ENCODE results near the gene MOSMO.

MOSMO gene

GRCh38 chr16:21991621-21992020 lies 16.3 kb upstream of the MOSMO start:
- TF ChIP-seq, protein P1, sequence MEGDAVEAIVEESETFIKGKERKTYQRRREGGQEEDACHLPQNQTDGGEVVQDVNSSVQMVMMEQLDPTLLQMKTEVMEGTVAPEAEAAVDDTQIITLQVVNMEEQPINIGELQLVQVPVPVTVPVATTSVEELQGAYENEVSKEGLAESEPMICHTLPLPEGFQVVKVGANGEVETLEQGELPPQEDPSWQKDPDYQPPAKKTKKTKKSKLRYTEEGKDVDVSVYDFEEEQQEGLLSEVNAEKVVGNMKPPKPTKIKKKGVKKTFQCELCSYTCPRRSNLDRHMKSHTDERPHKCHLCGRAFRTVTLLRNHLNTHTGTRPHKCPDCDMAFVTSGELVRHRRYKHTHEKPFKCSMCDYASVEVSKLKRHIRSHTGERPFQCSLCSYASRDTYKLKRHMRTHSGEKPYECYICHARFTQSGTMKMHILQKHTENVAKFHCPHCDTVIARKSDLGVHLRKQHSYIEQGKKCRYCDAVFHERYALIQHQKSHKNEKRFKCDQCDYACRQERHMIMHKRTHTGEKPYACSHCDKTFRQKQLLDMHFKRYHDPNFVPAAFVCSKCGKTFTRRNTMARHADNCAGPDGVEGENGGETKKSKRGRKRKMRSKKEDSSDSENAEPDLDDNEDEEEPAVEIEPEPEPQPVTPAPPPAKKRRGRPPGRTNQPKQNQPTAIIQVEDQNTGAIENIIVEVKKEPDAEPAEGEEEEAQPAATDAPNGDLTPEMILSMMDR (IDR thresholded peaks at IDR 0.05), result no peak

DNA sequence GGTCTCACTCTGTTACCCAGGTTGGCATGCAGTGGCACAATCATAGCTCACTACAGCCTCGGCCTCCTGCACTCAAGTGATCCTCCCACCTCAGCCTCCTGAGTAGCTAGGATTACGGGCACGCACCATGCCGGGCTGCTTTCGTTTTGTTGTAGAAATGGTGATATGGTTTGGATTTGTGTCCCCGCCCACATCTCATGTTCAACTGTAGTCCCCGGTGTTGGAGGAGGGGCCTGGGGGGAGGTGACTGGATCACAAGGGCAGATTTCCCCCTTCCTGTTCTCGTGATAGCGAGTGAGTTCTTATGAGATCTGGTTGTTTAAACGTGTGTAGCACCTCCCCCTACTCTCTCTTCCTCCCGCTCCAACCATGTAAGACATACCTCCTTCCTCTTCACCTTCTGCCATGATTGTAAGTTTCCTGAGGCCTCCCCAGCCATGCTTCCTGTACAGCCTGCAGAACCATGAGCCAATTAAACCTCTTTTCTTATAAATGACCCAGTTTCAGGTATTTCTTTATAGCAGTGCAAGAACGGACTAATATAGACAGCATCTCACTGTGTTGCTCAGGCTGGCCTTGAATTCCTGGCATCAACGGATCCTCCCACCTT lies 12.9 kb upstream of the MOSMO start:
- TF ChIP-seq, protein P1 (IDR thresholded peaks at IDR 0.05), result no peak

GRCh38 chr16:21996923-21997696 lies 10.8 kb upstream of the MOSMO start:
- TF ChIP-seq, protein P1 (IDR thresholded peaks at IDR 0.05), result no peak

DNA sequence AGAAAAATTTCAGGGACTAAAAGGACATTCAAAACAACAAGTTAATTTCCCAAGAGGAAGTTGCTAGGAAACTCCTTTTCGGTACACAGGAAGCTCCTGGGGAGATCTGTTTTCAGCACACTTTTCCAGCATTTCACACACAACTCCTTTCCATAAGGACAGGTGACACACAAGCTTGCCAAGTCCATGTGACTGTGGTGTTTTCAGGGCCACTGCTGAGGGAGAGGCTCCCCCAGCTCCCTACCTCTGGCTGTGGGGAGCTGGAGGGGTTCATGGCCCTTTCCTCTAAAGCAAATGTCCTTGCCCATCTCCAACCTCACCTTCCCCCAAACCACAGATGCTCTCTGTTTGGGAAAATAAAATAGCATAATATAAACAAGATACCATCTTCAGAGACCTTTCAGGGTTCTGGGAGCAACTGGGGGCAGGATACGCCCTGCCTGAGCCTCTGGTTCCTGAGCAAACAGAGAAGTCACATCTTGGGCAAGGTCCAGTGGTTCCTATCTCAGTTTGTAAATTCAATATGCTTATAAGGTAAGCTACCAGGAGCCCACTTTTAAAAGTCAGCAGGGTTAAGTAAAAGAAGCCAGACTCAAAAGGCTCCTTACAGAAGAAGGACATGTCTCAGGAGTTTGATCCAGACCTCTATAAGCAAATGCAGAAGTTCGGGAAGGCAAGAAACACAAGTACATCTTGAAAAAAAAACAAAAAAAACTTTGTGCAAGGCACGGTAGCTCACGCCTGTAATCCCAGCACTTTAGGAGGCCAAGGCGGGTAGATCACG lies 10.0 kb upstream of the MOSMO start:
- TF ChIP-seq, protein P1 (IDR thresholded peaks at IDR 0.05), result no peak

DNA sequence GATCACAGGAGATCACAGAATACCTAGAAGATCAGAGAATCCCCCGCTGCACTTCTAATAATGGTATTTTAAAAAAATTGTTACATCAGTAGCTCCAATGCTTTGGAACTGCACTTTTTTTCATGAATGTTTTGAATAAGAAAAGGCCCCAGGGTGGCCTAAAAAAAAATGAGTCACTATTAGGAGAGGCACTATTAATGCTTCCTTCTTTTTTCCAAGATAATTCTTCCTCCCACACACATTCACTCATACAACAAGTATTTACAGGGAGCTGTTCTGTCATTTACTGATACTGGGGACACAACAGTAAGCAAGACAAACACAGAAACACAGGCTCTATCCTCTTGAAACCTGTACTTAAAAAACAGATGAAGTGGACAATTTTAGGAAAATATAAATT lies 6.3 kb upstream of the MOSMO start:
- TF ChIP-seq, protein P1 (IDR thresholded peaks at IDR 0.05), result no peak

- TF ChIP-seq, protein P1 (IDR thresholded peaks at IDR 0.05), result no peak
Observed at GRCh38 chr16:22003195-22003594, 4.7 kb upstream of the MOSMO start.

DNA sequence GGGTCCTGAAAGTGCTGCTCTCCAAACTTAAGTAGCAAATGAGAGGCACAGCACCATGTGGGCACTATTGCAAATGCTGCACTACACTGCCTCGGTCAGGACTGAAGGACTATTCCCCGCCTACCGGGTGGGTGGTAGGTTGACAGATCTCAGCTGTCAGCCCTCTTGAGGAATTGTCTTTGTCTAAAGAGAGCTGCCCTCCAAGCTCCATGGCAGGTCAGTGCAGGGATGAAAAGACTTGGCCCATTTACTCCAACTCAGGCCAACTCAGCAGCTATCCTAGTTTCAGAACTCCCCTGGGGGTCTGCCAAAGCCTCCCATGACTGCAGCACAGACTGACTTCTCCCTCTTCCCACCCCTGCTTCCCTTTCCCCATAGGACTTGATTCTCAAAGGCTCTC lies 3.6 kb upstream of the MOSMO start:
- TF ChIP-seq, protein P1 (IDR thresholded peaks at IDR 0.05), result no peak
